Measurements from ENCODE around the gene SEMA3F.
A peak's percentile ranks its signal among the peaks of the same experiment; 100 is the strongest.

The SEMA3F gene

DNA sequence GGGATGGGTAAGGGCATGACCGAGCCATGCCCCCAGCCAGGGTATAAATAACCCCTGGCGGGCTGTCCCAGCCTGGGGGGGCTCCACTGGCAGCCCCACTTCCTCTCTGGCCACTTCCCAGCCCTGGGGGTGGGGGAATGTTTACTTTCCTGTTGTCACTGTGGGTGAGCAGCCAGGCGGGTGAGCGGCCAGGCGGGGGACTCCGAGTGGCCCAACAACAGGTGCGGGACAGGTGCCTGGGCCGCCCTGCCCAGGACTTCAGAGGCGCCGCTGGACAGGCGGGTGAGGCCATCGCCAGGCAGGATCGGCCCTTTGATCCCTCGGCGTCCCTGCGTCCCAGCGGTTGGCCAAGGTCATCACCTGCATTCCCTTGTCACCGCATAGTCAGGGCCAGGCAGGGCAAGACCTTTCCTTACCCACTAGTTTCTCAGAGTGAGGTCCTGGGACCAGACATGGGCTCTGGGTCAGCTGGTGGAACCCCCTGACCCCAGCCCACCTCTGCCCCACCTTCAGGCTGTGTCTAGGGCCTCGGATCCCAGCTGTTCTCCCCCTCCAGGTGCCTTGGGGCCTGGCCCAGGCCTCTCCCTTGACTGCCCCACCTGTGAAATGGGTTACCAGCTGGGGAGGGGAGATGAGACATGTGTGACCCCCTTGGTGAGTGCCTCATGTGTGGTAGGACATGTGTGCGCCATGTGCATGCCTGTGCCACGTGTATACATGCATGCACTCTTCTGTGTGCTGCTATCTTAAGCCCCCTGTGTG, 16.6 kb downstream of the SEMA3F start:
- DNase-seq (ENCODE audit: low read depth), result no peak

DNA sequence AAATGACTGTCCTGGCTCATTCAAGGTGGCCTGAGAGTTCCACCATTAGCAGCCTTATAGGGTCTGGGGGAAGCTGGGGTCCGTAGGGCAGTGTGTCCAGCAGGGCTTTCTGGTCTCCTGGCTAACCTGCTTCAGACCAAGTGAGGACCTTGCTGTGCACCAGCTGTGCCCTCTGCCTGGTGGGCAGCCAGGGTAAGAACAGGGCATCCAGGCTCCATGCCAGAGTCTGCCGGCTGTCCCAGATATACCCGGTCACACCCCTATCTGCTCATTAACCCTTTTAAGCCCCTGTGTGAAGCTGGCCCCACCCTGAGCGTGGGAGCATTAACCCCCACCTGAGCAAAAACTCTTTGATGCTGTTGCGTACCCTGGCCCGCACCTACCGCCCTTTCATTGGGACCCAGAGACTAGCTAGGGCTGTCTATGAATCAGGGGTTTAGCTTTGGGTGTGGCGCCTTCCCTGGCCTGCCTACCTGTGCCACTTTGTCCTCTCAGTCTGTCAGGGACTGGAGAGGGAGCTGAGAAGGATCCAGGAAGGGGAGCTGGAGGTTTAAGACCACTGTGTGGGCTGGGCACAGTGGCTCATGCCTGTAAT, 17.6 kb downstream of the SEMA3F start:
- DNase-seq (ENCODE audit: low read depth), result no peak

DNA sequence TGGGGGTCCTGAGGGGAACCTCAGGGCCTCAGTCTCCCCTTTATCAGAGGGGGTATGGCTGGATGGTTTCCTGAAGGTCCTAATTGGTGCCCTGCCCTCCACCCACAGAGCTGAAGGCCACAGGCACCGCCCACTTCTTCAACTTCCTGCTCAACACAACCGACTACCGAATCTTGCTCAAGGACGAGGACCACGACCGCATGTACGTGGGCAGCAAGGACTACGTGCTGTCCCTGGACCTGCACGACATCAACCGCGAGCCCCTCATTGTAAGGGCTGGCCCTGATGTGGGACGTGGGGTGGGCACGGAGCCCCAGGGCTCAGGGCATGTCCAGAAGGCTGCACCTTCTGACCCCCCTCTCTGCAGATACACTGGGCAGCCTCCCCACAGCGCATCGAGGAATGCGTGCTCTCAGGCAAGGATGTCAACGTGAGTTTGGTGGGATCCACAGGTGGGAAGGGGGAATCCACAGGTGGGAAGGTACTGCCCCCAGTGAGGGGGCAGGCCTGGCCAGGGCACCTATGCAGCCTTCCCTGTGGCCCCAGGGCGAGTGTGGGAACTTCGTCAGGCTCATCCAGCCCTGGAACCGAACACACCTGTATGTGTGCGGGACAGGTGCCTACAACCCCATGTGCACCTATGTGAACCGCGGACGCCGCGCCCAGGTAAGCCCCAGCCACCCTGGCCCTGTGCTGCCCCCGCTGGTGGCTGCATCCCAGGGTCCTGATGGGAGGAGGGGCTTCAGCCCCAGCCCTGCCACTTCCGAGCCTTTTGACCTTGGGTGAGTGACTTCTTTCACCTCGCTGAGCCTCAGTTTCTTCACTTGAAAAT, 18.8 kb downstream of the SEMA3F start:
- no peak for DNase-seq (ENCODE audit: low read depth)

DNA sequence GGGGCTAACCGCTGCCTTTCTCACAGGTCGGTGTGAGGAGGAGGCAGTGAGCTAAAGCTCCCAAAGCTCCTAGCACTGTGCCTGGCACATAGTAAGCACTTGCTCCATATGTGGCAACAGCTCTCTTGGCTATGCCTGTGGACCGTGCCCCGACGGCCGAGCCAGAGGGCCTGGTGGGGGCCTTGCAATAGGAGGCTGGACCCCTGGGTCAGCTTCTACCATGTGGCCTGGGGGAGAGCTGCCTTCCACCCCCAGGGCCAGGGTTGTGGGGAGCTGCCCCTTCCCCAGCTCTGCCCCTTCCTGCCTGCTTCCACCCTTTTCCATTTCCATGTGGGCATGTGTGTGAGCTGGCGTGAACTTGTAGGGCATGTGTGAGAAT, 19.4 kb downstream of the SEMA3F start:
- DNase-seq (ENCODE audit: low read depth), result no peak

DNA sequence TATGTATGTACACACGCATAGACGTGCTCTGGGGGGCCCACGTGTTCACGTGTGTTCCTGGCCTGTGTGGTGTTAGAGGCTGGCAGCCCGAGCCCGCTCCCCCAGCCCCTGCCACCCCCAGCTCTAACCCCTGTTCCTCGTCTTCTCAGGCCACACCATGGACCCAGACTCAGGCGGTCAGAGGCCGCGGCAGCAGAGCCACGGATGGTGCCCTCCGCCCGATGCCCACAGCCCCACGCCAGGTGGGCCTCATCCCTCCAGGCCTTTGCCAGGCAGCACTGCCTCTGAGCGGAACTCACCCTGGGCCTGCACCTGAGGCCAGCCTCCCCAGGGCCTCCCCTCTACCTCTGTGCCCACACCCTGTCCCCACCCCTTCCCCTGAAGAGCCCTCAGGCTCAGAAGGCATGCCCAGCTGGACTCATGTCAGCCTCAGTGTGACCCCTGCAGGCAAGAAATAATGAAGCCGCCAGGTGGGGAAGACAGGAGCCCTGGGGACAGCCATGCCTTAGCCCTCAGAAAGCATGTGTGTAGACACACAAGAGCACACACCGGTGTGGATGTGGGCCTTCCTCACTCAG, 19.9 kb downstream of the SEMA3F start:
- DNase-seq (ENCODE audit: low read depth), result no peak

DNA sequence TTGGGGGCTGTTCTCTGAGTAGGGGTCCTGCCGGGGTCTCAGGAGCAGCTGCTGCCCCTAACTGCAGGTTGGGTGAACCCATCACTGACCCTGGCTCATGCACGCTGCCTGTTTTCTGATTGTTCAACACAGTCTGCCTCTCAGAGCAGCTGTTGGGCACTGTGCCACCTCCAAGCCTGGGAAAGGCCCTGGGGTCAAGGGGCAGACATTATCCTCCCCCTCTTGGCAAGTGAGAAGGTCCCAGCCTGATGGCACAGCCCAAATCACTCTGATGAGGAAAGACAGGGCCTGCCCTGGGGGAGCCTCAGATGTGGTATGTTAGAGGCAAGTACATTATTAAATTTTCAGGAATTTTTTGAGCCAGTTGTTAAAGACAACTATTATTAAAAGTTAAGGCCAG, 22.2 kb downstream of the SEMA3F start:
- no peak for DNase-seq (ENCODE audit: low read depth)

DNA sequence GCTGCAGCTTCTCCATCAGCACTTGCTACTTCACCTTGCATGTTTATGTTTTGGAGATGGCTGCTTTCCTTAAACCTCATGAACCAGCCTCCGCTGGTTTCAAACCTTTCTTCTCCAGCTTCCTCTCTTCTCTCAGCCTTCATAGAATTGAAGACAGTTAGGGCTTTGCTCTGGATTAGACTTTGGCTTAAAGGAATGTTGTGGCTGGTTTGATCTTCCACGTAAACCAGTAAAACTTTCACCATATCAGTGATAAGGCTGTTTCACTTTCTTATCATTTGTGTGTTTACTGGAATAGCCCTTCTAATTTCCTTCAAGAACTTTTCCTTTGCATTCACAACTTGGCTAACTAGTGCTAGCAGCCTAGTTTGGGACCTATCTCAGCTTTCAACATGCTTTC, 24.6 kb downstream of the SEMA3F start:
- DNase-seq (ENCODE audit: low read depth), result no peak

DNA sequence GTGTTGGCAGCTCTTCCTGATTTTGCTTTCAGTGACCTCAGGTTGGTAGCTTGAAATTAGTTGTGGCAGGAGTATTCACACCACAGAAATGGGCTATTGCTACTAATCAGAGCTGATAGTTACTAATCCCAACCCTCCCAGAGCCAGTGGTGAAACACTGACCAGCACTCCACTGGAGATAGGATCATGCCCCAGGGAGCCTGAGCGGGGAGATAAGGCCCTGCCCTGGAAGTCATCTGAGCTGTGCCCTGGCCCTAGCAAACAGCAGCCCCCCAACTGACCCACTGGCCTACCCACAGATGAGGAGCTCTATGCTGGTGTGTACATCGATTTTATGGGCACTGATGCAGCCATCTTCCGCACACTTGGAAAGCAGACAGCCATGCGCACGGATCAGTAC, 26.9 kb downstream of the SEMA3F start:
- no peak for DNase-seq (ENCODE audit: low read depth)

DNA sequence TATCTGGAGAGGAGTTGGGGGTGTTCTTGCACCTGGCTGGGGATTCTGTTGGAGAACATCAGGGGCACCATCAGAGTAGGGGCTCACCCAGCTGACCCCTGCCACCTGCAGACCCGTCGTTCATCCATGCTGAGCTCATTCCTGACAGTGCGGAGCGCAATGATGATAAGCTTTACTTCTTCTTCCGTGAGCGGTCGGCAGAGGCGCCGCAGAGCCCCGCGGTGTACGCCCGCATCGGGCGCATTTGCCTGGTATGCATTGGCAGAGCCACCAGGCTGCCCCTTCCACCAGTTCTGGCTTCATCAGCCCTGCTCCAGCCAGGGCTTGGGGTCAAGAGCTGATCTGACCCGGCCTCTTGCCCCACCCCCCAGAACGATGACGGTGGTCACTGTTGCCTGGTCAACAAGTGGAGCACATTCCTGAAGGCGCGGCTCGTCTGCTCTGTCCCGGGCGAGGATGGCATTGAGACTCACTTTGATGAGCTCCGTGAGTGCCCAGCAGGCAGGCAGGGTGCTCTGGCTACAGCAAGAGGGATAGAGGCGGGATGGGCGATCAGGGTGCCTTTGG, 27.5 kb downstream of the SEMA3F start:
- no peak for DNase-seq (ENCODE audit: low read depth)

DNA sequence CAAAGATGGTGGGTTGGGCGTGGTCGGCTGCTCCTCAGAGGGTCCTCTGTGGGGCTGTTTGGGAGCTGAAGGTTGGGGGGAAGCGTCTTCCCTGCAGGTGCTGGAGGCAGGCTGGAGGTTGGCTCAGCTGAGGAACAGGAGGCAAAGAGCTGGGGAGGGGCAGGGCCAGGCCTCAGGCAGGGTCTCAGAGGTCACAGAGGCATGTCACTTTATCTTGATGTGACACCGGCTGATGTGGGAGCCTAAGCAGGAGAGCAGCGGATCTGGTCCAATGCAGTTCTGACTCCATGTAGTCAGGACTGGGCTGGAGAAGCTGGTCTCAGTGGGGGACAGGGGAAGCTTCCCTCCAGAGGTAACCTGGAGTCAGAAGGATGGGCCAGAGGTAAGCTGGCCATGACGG, 28.6 kb downstream of the SEMA3F start:
- DNase-seq (ENCODE audit: low read depth), result no peak

DNA sequence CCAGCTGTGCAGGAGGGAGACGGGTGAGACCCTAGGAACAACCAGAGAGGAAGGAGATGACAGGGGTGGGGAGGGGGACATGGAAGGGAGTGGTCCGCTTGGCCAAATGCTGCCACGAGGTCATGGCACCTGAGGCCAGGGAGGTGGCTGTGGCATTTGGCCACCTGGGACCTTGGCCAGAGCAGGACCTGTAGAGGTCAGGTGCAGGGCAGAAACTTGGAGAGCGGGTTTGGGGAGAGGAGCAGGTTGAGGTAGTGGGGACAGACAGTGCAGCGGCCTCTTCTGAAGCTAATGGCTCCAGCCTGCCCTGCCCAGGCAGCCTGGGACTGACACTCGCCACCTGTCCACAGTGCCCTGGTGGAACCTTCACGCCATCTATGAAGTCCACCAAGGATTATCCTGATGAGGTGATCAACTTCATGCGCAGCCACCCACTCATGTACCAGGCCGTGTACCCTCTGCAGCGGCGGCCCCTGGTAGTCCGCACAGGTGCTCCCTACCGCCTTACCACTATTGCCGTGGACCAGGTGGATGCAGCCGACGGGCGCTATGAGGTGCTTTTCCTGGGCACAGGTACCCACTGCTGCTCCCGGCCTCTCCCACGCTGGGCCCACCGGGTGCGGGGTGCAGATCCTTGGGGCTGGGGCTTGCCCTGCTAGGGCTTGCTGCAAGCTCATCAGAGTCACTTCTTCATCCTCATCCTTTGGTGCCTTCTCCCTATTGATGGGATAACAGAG, 29.3 kb downstream of the SEMA3F start:
- no peak for DNase-seq (ENCODE audit: low read depth)

DNA sequence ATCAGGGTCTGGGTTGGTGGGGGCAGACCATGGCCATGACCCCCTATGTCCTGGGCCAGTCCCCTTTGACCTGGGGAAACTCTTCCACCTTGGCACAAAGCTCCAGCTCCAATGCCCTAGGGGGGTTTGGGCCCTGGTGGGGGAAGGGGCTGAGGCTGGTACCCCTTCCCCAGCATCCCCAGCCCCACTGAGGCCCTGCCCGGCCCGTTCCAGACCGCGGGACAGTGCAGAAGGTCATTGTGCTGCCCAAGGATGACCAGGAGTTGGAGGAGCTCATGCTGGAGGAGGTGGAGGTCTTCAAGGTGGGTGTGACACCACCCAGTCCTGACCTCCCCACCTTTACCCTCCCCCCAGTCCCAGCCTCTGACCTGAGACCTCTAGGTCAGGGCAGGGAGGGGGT, 30.1 kb downstream of the SEMA3F start:
- DNase-seq (ENCODE audit: low read depth), result no peak

DNA sequence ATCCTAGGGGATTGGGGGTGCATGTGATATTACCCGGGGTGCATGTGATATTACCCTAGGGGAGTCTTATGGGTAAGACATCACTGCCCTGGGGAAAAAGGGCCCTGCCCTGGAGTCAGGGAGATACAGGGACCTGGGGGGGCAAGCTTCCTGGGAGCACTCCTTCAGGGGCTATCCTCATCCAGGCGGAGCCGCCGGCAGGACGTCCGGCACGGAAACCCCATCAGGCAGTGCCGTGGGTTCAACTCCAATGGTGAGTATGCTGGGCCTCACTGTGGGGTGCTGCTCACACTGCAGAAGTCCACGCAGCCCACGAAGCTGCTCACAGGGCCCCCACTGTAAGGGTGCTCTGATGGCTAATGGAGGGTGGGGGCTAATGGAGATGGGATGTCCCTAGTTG, 31.0 kb downstream of the SEMA3F start:
- DNase-seq (ENCODE audit: low read depth), result no peak

DNA sequence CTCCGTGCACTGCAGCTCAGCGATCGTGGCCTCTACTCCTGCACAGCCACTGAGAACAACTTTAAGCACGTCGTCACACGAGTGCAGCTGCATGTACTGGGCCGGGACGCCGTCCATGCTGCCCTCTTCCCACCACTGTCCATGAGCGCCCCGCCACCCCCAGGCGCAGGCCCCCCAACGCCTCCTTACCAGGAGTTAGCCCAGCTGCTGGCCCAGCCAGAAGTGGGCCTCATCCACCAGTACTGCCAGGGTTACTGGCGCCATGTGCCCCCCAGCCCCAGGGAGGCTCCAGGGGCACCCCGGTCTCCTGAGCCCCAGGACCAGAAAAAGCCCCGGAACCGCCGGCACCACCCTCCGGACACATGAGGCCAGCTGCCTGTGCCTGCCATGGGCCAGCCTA, 32.6 kb downstream of the SEMA3F start:
- no peak for DNase-seq (ENCODE audit: low read depth)

DNA sequence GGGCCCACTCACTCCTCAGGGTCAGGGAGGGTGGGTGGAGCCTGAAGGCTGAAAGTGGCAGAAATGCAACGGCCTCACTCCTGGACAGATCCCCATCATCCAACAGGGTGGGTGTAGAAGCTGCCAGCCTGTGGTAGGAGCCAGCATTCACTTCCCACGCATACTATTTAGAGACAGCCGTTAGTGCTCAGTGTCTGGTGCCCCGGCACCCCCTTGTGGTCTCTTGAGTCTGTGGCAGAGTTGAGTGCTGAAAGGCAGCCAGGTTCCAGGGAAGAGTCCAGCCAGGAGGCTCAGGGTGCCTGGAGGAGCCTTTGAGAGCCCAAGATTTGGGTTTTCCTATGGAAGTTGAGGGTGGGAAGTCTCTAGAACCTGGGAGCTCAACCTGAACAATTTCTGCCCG, 34.1 kb downstream of the SEMA3F start:
- no peak for DNase-seq (ENCODE audit: low read depth)

DNA sequence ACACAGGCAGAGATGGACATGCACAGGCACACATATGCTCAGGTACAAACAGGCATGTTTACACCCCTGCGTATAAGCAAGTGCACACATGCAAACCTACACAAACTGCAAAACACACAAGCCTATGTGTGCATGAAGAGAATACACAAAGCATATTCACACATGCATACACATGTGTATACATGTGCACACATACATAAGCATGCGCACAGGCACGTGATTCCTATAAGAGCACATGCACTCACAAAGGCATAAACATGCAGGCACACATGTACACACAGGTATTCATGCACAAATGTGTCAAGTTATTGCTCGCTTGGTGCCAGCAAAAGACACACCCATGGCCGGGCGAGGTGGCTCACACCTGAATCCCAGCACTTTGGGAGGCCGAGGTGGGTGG, 34.9 kb downstream of the SEMA3F start:
- DNase-seq (ENCODE audit: low read depth), result no peak

DNA sequence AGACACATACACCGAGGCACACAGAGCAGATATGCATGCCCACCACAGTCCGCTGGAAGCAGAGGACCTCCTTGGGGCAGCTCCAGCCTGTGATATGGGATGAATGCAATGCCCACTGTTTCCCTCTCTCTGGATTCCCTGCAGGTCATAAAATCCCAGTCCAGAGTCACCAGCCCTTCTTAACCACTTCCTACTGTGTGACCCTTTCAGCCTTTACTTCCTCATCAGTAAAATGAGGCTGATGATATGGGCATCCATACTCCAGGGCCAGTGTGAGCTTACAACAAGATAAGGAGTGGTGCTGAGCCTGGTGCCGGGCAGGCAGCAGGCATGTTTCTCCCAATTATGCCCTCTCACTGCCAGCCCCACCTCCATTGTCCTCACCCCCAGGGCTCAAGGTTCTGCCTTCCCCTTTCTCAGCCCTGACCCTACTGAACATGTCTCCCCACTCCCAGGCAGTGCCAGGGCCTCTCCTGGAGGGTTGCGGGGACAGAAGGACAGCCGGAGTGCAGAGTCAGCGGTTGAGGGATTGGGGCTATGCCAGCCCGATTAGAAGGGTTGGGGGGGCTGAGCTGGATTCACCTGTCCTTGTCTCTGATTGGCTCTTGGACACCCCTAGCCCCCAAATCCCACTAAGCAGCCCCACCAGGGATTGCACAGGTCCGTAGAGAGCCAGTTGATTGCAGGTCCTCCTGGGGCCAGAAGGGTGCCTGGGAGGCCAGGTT, 36.0 kb downstream of the SEMA3F start, which contains the start of gene GNAT1:
GNAT1 (plus strand) TSS at position 675 of the 725 bp plus-strand sequence. CDS start 116 bp downstream, outside the sequence.
- no peak for DNase-seq (ENCODE audit: low read depth)

DNA sequence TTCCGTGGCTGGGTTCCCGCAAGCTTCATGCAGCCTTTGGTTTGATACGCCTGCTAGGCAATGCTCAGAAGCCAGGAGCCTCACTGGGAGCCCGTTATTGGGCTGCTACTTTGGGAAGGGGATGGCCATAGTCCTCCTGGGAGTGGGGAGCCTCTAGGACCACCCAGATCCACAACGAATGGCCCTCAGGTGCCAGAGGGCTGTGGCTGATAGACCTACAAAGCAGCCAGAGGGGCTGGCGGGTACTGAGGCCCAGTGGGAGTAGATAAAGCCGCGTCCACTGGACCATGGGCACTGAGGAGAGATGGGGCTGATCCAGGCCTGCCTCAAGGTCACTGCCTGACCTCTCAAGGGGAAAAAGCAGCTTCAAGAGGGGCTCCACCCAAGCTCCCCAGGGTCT, 37.0 kb downstream of the SEMA3F start:
- no peak for DNase-seq (ENCODE audit: low read depth)

DNA sequence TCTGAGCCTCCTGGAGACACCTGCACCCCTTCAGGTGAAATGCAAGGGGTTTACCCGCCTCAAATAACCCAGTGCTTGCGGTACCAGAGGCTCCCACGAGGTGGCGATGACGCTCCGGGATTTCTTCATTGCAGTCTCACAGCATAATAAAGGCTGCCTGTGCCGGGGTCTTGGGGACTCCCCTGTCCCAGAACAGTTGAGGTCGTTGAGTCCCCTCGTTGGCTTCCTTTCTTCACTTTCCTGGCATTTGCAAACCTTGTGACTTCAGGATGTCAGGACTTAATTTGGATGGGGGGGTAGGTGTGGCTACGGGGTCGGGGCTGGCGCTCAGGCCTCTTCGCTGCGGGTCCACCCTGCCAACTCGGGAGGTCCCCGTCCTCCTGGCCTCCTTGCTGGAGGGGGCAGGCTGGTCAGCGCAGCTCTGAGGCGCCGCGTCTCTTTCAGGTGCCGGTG, 37.6 kb downstream of the SEMA3F start:
- DNase-seq (ENCODE audit: low read depth), result peak; percentile 72

DNA sequence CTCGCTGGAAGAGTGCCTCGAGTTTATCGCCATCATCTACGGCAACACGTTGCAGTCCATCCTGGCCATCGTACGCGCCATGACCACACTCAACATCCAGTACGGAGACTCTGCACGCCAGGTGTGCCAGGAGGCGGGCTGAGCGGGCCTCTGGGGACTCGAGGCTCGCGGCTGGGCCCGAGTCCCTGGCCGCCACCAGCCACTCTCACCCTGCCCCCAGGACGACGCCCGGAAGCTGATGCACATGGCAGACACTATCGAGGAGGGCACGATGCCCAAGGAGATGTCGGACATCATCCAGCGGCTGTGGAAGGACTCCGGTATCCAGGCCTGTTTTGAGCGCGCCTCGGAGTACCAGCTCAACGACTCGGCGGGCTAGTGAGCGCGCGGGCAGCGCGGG, 38.2 kb downstream of the SEMA3F start:
- DNase-seq (ENCODE audit: low read depth), result no peak

DNA sequence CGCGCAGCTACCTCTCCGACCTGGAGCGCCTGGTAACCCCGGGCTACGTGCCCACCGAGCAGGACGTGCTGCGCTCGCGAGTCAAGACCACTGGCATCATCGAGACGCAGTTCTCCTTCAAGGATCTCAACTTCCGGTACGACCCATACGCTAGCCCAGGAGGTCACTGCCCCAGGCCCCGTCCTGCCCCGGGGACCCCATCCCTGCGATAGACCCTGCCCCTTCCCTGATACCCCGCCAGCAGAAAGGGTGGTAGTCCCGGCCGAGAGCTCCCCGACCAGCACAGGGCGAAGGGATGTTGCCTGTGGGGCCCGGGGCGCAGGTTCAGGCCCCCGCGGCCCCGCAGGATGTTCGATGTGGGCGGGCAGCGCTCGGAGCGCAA, 38.6 kb downstream of the SEMA3F start:
- no peak for DNase-seq (ENCODE audit: low read depth)
